Fibroblast of pulmonary artery (primary cell): Measurements from ENCODE around the gene TINCR.

Source experiments
- DNase-seq: peaks from one replicate; pipeline ENCODE4 v3.0.0-alpha.2; 2010; ENCODE audit warnings: low read depth
- H3K4me3 ChIP-seq: replicated peaks from 2 replicates; pipeline ENCODE4 v1.5.1; 2011; ENCODE audit warnings: low read depth, mild to moderate bottlenecking, control low read depth, low read length, moderate library complexity
- TF ChIP-seq, protein P1 (sequence below): IDR thresholded peaks from 2 replicates; pipeline ENCODE4 v1.5.1; 2011; ENCODE audit warnings: mild to moderate bottlenecking, control low read depth, low read length, inconsistent platforms; ENCODE audit errors: missing control alignments

Gene TINCR

DNA sequence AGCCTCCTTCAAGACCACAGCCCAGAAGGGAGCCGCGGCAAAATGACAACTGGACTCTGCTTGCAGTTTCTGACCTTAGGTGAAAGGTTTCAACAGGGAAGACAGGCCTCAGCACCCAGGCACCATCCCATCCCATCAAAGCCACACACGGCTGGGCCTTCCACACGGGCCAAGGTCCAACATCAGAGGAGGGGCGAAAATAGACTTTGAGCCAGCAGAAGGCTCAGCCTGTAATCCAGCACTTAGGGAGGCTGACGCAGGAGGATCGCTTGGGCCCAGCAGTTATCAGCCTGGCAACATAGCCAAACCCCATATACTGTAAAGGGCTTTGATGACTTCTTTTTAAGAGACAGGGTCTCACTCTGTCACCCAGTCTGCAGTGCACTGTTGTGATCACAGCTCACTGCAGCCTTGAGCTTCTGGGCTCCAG lies 26.8 kb upstream of the TINCR start:
- H3K4me3 ChIP-seq: no peak overlapping the region
- TF ChIP-seq, protein P1, sequence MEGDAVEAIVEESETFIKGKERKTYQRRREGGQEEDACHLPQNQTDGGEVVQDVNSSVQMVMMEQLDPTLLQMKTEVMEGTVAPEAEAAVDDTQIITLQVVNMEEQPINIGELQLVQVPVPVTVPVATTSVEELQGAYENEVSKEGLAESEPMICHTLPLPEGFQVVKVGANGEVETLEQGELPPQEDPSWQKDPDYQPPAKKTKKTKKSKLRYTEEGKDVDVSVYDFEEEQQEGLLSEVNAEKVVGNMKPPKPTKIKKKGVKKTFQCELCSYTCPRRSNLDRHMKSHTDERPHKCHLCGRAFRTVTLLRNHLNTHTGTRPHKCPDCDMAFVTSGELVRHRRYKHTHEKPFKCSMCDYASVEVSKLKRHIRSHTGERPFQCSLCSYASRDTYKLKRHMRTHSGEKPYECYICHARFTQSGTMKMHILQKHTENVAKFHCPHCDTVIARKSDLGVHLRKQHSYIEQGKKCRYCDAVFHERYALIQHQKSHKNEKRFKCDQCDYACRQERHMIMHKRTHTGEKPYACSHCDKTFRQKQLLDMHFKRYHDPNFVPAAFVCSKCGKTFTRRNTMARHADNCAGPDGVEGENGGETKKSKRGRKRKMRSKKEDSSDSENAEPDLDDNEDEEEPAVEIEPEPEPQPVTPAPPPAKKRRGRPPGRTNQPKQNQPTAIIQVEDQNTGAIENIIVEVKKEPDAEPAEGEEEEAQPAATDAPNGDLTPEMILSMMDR: no peak
- no peak for DNase-seq

DNA sequence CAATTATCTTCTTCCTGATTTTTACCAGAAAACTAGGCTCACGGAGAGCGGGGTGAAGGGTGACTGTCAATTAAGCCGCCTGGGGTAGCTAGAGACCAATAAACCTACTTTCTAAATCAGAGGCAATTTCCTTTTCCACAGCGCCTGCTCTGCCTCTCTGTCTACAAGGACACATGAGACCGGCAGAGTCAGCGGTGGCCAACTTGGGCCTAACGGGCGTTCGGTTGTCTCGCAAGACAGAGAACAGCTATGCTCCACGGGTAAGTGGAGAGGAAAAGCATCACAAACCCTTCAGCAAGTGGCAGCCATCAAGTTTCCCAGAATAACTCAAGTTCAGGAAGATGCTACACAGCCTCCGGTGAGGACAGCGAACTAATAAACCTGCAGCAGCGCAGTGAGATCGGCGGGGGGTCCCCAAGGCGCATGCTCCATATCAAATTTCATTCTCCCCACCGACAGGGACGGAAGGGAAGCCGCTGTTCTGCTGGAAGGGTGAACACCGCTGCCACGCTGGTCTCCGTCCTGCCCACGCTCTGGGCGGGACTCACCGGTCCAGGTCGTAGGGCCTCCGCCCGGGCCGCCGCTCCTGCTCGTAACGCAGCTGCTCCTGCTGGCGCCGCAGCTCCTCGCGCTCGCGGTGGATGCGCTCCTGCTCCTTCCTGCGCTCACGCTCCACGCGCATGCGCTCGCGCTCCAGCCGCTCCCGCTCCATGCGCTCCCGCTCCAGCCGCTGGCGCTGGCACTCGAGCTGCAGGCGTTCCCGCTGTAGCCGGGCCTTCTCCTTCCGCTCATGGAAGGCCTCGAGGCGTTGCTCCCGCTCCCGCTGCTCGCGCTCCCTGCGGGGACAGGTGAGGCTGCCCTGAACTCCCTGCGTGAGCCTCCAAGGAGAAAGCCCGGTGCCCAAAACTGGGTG lies 25.8 kb upstream of the TINCR start:
- no peak for DNase-seq
- TF ChIP-seq, protein P1: no peak
- no peak overlapping the region for H3K4me3 ChIP-seq

DNA sequence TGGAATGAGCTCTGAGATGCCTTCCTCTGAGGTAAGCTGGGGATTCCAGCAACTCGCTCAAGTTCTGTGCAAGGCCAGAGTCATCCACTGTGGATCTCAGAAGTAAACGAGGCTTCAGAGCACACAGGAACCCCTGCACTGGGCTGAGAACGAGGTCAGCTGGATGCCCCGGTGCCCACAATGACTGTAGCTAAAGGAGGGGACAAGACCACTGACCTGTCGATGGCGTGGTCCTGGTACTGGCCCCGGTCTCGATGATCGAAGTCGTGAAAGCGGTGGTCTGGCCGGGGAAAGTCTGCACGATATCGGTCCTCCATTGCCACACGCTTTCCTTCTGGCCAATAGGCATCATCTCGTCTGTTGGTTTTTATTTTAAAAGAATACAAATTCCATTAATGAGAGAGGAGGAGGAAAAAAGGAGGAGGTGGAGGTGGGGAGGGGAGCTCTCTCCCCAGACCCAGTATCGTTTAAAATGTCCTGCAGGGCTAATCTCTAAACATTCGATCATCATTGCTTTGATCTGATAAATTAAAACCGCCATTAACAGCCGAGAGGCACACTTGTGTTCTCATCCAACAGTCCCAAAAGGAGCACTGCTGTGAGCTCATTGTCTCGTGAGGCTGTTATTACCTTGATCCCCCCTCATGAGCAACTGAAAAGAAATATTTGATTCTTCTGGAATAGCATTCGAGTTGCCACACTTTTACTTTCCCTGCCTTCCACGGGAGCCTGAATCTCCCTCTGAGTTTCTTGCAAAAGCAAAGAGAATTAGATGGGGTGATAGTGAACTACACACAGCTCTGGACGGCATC lies 25.0 kb upstream of the TINCR start:
- TF ChIP-seq, protein P1: no peak
- H3K4me3 ChIP-seq: no peak overlapping the region
- no peak for DNase-seq

DNA sequence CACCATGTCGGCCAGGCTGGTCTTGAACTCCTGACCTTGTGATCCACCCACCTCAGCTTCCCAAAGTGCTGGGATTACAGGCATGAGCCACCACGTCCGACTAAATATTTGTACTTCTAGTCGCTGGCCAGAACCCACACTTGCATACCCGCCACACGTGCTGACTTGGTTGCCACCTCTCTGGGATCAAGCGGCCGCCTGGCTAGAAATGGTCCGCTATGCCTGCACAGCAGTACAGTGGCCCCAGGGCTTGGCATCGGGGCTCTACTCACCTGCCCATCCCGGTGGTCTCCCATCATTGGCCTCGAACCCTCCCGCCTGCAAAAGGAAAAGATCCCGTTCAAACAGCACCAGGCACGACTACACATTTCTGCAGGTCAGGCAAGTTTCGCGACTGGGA lies 23.7 kb upstream of the TINCR start:
- H3K4me3 ChIP-seq: no peak overlapping the region
- DNase-seq: no peak
- TF ChIP-seq, protein P1: no peak

DNA sequence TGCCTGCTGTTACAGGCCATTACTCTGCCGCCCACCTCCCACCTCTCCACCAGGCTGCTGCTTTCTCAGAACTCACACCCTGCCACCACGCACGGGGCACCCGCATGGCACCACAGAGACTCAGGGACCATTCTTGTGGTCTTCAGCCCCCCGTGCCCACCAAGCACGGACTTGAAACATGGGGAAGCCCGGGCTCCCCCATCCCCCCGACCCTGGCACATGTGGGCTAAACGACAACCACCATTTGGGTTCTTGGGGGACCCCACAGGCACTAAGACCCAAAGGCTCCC lies 23.1 kb upstream of the TINCR start:
- TF ChIP-seq, protein P1: no peak
- no peak overlapping the region for H3K4me3 ChIP-seq
- DNase-seq: no peak

DNA sequence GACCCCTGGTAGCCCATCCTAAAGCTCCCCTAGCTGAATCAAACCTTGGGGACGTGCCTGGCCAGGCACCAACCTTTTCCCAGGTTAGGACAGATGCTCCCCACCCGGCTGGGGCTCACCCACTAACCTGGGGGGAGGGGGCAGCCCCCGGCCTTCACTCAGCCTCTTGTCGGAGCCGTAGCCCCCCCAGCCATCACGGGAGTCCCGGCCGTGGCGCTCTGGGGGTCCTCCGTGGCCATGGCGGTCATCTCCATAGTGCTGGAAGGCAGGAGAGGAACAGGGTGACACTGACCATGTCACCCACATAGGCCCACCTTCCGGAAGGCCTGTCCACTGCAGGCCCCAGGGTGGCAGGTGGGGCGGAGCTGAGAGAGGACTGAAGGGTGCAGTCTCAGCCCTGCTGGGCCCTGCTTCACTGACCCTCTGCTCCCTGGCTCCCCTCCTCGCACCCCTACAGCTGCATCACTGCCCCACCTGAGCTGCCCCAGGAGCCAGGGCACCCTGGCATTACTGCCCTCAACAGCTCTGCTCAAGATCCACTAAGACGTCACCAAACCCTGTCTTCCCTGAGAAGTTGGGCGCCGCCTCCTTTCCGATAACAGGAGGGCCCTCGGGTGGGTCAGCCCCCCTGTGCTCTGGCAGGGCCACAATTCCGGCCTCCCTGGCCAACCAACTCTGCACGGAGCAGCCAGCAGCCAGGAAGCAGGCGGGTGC lies 22.6 kb upstream of the TINCR start:
- H3K4me3 ChIP-seq: no peak overlapping the region
- TF ChIP-seq, protein P1: no peak
- DNase-seq: no peak
